Right lobe of liver (tissue), 4 donors: ENCODE data around the gene GLIS1.

Source experiments
- POLR2A ChIP-seq: fragments of 450-650 bp; IDR thresholded peaks from one replicate; pipeline ENCODE4 v1.6.1; 2017; ENCODE audit warnings: antibody characterized with exemption, mild to moderate bottlenecking
- TF ChIP-seq, protein P1 (sequence below), 4 donors: fragments of 200-600 bp in 3 of 4; fragments of 450-650 bp in 1 of 4; IDR thresholded peaks; one replicate each; pipeline versions ENCODE4 v1.5.1 to v1.8.0; 2016 to 2022; ENCODE audit warnings: antibody characterized with exemption in 4 of 4, mild to moderate bottlenecking in 2 of 4
- donor health status: DM: no; HTN: no; CAD: no.
- donor health status: DM: no; HTN: no; CAD: no.
- donor health status: DM: no; HTN: yes; CAD: no.

DNA sequence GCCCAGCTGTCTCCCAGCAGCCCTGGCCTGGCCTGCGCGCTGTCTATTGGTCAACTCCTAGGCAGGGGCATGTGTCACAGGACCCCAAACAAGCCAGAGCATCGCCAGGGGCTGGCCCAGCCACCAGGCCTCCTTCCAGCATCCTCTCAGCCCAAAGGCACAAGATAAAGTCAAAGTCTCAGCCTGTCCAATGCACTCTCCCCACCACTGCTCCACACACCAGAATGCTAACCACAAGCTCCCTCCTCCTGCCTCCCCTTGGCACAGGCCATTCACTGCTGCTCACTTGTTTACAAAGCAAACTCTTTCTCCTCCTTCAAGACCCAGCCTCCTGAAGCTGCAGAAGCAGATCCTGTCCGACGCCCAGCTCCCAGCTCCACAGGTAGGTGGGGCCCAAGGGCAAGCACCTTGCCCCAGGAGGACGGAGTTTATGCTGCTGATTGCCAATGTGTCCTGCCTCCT, 146.4 kb downstream of the GLIS1 start:
- TF ChIP-seq, protein P1, sequence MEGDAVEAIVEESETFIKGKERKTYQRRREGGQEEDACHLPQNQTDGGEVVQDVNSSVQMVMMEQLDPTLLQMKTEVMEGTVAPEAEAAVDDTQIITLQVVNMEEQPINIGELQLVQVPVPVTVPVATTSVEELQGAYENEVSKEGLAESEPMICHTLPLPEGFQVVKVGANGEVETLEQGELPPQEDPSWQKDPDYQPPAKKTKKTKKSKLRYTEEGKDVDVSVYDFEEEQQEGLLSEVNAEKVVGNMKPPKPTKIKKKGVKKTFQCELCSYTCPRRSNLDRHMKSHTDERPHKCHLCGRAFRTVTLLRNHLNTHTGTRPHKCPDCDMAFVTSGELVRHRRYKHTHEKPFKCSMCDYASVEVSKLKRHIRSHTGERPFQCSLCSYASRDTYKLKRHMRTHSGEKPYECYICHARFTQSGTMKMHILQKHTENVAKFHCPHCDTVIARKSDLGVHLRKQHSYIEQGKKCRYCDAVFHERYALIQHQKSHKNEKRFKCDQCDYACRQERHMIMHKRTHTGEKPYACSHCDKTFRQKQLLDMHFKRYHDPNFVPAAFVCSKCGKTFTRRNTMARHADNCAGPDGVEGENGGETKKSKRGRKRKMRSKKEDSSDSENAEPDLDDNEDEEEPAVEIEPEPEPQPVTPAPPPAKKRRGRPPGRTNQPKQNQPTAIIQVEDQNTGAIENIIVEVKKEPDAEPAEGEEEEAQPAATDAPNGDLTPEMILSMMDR (IDR thresholded peaks at IDR 0.05): no peak
- no peak for TF ChIP-seq POLR2A
